Superior temporal gyrus (tissue), 1 donor: ENCODE results near the gene RNF215.
"Not testable (repeated sequence)": the region's sequence is repeated elsewhere in the genome, so short reads cannot be mapped to it uniquely, and the experiment has no call there.

Source experiments
- DNase-seq: peaks from one replicate; pipeline ENCODE4 v3.0.0-alpha.2; 2016; ENCODE audit errors: extremely low spot score

RNF215 gene

DNA sequence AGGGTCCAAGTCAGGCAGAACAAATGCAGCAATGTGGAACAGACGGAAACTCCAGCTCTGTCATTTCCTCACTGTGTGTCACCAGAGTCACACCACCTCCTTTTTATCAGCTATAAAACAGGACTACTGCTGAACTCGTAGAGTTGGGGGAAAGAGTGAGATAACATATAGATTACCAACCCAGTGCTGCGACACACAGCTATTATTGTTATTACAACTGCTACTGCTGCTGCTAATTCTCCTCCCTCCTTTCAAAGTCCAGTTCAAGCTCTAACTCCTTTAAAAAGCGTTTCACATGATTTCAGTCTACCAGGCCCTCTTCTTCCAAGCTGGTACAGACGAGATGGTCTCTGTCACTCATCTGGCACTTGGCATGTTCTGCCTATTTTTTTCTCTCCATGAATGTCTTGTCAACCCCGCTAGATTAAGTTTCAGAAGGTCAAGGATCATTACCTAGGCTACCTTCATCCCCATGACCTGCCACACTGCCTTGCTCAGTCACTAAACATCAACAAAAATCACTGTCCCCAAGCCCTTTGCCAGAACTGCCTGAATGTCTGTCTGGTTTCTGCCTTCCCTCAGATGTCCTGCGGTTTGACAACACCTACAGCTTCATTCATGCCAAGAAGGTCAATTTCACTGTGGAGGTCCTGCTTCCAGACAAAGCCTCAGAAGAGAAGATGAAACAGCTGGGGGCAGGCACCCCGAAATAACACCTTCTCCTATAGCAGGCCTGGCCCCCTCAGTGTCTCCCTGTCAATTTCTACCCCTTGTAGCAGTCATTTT, 34.7 kb upstream of the RNF215 start:
- DNase-seq = peak; percentile 13

DNA sequence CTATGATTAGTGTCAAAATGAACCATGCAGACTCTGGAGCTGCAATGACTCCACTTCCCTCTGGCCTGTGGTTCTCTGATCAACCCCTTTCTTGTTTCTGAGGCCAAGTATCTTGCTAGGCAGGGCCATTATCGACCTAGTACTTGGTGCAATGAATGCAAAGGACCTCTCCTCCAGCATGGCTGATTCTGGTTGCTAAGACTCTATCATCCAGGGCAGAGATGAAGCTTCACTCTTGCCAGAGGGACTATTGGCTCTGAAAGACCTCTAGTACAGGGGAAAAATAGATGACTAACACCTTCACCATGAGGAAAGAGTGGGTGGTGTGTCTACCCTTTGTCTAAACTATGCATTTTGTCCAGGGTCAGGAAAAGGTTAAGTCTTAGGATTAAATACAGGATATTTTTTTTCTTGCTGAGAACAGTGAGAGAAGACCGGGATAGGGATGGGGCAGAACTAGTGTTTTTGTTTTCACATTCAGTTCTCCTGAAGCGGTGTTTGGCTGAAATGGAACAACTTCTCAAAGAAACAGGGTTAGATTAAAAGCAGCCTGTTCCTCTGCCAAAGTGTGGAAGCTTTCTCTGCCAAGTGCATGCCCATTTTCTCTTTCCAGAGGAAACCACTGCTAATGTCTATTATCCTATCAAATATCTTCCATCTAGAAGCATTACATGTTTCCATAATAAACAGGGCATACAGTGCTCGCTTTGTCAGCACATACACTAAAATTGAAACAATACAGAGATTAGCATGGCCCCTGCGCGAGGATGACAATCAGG, 33.3 kb upstream of the RNF215 start:
- DNase-seq = peak; percentile 40

DNA sequence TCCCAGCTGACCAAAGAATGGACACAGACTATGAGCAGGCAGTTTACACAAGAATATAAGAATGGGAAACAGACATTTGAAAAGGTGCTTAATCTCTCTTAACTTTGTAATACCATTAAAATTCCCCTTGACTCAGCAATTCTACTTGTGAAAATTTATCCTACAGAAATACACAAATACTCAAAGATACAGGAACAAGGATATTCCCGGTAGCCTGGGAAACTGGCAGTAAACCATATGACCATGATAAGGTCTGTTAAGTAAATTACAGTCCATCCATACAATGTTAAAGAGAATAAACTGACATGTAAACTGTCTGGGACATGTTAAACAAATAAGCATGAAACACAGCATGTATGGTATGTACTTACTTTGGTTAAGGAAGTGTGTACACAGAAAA, 29.6 kb upstream of the RNF215 start:
- no peak for DNase-seq

DNA sequence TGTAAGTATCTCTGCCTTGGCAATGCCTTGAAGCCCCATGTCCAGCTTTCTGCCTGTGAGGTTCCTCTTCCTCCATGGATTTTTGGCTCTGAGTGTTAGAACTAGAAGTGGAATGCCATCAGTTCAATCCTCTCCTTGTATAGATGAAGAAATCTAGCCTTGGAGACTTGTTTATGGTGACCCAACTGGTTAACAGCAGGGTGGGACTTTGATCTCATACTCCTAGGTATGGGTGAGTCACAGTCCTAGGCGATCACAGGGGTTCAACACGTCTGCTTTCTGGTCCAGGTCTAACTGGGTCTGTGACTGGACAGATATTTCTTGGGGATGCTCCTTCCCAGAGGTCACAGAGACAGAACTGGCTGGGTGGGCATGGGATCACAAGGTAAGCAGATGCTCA, 29.2 kb upstream of the RNF215 start:
- DNase-seq = no peak

DNA sequence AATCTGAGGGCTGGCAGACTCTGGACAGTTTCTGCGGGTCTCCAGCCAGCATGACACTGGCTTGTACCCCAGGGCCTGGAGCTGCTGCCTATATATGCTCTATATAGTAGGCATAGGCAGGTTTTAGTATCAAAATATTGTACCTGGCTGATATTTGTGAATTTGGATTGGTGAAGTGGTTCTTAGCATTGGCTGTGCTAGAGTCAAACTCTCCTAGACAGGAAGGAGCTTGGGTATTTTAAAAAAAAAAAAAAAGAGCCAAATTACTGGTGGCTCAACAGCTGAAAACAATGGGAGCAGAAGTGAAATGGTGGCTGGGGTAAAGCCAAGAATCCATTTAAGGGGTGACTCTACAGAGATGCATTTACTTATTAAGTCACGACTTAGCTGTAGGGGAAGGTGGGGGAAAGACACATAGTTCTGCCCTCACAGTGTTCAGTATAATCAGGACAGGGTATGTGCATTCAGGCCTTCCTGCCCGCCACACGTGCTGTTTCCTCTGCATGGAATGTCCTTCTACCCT, 27.4 kb upstream of the RNF215 start:
- no peak for DNase-seq

DNA sequence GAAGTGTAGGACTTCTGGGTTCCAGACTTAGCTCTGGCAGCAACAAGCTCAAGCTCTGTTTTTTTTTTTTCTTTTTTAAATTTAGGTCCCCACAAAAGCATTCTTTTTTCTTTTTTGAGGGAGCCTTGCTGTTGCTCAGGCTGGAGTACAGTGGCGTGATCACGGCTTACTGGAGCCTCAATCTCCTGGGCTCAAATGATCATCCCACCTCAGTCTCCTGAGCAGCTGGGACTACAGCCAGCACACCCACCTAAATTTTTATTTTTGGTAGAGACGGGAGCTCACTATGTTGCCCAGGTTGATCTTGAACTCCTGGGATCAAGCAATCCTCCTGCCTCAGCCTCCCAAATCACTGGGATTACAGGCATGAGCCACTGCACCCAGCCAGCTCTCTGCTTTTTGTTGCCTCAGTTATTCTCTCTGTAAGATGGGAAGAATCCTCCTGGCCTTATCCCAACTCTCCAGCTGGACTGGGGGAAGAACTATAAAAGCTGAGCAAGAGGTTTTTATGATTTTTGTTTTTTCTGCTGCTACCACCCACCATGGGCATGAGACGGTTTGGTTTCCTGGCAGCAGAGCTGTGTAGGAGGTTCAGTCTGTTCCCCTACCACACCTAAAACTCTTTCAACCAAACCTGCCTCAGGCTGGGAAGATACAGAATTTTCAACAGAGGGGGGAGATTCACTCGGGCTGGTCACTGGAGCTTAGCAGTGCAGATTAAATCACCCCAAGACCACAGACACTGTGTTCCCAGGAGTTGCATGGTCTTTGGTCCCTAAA, 26.7 kb upstream of the RNF215 start:
- DNase-seq = peak; percentile 52

DNA sequence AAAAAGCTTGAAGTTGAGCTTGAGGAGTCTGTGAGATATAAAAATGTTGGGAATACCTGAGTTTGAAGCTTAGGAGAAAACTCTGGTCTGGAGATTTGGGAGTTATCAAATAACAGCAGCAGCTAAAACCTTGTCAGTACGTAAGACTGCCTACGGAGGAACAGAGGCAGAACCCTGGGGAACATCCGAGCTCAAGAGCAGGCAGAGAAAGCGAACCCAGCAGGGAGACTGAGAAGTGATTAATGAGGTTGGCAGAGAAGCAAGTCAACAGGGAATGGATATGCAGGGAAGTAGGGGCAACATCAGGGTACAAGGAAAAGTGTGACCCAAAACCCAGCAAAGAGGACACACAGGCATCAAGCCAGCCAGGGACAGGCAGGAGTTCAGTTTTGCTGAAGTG, 25.8 kb upstream of the RNF215 start:
- DNase-seq = peak; percentile 13

DNA sequence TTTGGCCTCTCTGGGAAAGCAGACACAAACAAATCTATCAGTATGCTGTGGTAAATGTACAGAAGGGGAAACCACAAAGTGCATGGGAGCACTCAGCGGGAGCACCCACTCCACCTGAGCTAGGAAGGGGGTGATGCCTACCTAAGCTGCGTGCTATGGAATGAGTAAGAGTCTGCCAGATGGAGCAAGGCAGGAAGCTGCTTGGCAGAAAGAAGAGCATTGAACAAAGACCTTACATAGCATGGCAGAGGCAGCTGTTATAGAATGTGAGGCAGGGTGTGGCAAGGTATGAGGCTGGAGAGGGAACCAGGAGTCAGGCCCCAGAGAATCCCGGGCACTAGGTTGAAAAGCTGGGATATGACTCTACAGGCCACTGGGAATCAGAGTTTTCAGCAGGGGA, 24.6 kb upstream of the RNF215 start:
- DNase-seq = no peak

DNA sequence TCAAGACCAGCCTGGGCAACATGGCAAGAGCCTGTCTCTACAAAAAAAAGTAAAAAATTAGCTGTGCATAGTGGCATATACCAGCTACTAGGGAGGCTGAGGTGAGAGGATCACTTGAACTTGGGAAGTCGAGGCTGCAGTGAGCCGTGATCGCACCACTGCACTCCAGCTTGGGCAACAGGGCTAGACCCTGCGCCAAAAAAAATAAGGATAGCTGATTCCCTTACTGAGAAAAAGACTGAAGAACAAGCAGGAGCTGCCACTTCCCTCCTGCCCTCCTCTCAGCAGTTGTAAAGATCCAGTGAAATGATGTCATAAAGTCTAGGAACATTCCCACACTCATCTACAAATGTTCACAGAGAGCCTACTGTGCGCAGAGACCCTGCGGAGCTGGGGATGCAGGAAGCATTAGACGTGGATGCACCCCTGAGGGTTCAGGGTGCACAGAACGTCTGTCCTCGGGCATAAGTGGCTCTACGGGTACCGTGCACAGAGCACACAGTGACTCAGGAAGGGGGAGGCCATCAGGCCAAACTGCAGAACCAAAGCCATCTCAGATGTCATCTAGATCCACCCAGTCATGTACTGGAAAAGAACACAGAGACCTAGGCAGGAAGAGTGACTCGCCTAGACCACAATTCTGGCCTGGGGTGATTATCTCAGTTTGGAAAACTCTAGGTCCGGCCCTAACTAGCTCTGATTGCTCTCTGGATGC, 21.3 kb upstream of the RNF215 start:
- no peak for DNase-seq

DNA sequence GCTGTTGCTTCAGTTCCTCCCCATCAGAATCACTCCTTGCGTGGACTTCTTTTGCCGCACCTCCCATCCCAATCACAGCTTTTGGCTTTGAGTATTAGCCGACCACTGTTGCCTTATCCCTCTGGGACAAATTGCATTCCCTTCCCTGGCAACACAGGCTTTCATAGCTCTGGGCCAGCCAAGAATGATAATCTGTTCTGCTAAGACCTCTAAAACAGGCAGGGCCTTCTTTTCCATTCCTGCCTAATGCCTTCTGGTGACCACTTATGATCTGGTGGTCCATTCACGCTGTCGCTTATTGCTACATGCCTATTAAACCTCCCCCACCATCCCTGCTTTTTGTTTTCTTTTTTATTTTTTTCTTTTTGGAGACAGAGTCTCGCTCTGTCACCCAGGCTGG, 19.2 kb upstream of the RNF215 start:
- no peak for DNase-seq

DNA sequence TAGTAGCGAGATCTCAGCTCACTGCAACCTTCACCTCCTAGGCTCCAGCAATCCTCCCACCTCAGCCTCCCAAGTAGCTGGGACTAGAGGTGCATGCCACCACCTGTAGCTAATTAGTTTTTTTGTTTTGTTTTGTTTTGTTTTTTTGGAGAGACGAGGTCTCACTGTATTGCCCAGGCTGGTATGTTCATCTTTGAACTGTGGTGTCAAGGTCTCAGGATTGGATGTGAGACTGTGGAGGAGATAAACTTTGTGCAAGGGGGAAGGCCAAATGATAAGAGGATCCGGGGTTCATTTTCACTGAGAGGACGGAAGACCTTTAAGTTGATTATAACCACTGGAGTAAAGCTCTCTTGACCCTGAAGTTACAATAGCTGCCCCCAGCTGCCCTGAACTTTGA, 18.5 kb upstream of the RNF215 start:
- no peak for DNase-seq

DNA sequence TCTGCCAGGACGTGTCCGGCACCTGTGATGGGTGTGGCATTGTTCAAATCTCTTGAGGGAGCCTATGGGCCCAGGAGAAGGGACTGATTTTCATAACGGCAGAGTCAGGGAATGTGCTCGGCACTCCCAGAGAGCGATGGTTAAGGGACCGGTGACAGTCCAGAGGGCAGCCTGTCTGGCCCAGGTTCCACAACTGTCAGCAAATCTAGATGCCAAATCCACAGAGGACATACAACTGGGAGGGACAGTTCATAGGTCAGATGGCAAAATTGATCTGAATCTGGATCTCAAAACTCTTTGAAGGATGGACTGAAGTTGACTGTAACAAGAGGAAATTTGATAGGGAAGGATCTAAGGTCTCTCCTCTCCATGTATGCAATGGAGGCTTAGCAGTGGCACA, 17.1 kb upstream of the RNF215 start:
- DNase-seq = no peak

DNA sequence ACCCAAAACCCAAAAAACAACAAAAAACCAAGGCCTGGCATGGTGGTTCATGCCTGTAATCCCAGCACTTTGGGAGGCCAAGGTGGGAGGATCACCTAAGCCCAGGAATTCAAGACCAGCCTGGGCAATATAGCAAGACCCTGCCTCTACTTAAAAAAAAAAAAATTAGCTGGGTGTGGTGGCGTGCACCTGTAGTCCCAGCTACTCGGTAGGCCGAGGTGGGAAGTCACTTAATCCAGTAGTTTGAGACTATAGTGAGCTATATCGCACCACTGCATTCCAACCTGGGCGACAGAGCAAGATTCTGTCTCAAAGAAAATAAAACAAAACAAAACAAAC, 15.5 kb upstream of the RNF215 start:
- not testable (repeated sequence) for DNase-seq

DNA sequence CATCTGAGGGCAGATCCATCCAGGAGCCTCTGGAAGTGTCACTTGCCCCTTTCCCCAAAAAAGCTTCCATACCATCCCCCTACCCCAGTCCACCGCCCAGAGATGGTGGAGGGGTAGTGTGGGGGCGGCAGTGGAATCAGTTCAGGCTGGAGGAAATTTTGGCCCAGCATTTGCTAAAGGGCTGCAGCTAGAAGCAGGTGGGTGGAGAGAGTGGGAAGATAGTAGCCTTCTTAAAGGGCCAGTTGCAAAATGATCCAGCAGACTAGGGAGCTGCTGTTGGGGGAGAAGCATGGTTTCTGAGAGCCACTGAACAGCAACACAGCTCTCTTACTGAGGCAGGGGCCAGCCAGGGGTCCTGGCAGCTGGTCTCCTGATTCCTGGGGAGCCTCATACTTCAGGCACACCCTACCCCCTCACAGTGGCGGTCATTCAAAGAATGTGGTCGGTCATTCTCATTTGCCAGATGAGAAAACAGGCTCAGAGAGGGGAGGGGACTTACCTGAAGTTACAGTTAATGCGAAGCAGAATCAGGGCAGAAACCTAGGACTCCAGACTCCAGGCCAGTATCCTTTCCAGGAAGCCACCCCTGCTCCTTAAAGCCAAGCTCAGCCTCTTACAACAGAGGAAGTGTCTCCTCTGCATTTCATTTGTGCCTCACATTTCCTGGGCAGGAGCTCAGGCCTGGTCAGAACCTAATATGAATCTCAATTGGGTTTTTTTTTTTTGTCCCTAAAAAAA, 15.0 kb upstream of the RNF215 start:
- peak; percentile 51 for DNase-seq

DNA sequence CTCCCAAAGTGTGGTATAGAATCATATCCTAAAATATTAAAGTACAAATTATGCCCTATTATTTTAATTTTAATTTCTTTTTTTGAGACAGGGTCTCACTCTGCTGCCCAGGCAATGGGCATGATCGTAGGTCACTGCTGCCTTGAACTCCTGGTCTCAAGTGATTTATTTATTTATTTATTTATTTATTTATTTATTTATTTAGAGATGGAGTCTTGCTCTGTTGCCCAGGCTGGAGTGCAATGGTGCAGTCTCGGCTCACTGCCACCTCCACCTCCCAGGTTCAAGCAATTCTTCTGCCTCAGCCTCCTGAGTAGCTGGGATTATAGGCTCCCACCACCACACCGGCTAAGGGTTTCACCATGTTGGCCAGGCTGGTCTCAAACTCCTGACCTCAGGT, 13.8 kb upstream of the RNF215 start:
- not testable (repeated sequence) for DNase-seq

DNA sequence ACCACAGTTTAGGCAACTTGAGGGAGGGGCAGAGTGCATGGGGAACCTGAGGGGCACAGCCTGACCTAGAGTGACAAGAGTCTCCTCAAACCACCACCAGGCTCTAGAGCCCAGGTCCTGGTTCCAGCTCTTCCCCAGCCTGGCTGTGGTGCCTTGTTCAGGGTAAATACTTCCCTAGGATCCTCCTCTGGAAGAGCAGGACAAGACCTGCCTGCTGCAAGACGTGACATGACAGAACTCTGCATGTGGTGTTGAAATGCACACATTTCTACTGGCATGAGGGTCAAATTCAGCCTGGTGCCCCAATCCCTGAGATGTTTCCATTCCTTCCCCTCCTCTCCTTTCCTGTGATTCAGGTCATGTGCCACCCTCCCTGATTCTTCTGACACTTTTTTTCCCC, 12.9 kb upstream of the RNF215 start:
- no peak for DNase-seq

DNA sequence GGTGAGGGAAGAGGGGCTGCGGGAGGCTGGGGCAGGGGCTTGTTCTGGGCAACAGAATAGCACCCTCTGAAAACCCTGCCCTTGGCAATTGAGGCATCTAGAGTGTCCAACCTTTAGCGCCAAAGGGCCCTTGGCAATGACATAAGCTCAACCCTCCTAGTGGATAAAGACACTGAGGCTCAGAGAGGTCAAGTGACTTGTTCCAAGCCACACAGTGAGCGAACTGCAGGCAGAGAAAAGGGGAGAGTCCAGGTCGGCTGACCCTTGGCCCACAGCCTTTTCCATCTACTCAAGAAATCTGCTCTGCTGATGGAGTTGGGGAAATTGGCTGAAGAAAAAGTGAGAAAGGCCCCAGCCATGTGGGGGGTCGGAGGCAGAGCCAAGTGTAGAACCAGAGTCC, 12.5 kb upstream of the RNF215 start:
- no peak for DNase-seq

DNA sequence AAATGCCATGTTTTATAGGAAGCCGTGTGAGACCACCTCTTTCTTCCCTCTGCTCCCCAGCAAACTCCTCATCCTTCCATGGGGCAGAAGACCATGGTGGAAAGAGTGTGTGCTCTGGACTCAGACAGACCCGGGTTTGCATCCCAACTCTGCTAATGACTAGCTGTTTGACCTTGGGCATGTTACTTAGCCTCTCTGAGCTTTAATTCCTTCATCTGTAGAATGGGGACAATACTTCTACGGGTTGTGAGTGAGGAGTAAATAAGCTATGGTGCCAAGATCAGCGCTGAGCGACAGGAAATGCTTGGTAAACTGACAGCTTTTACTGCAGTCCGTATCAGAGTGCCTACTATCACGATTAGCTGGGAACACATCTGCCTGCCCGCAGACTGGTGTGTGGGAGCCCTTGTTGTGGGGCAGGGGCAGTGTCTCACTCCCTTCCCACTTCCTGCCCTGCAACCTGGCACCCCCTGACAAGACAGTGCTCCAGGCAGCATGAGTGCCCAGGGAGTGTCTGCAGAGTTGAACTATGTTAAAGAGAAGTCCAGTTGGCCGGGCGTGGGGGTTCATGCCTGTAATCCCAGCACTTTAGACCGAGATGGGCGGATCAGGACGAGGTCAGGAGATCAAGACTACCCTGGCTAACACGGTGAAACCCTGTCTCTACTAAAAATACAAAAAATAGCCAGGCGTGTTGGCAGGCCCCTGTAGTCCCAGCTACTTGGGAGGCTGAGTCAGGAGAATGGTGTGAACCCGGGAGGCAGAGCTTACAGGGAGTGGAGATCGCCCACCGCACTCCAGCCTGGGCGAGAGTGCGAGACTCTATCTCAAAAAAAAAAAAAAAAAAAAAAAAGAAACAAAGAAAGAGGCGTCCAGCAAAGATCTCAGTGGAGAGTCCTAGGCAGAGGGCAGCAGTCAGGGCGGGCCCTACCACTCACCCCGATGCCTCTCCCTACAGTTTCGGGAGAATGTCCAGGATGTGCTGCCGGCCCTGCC, 11.8 kb upstream of the RNF215 start:
- DNase-seq = peak; percentile 37
